Esophagus muscularis mucosa (tissue), 3 donors: Measurements from ENCODE around the gene TSC22D3.

ENCODE experiments used
- CTCF ChIP-seq, 3 experiments: fragments of 200-600 bp in 2 of 3; fragments of 450-650 bp in 1 of 3; sonication (generic) in 2 of 3; IDR thresholded peaks; one replicate each; pipeline ENCODE4 v1.5.1; 2017 to 2019; ENCODE audit warnings: antibody characterized with exemption in 3 of 3, mild to moderate bottlenecking in 2 of 3, moderate library complexity in 1 of 3
- POLR2A ChIP-seq: fragments of 450-650 bp; IDR thresholded peaks from one replicate; pipeline ENCODE4 v1.6.1; 2017; ENCODE audit warnings: antibody characterized with exemption, moderate library complexity, mild to moderate bottlenecking, low read depth

- TF ChIP-seq CTCF (IDR thresholded peaks at IDR 0.05) (no peak), POLR2A (no peak)
Measured at GRCh38 chrX:107673431-107673830, 102.2 kb downstream of the TSC22D3 start.
